Measurements from ENCODE around the gene SARM1.

- no peak for TF ChIP-seq CTCF (IDR thresholded peaks at IDR 0.05; ENCODE audit: low read depth, low read length)
- TF ChIP-seq EZH2phosphoT487 (IDR thresholded peaks at IDR 0.05; ENCODE audit: low read depth) = no peak
These were observed 26.3 kb downstream of the SARM1 start for GRCh38 chr17:28397687-28398279.
